ENCODE results near the gene PERM1. TPM values are rescaled to one million over a fixed set of nuclear protein-coding genes. Genes with fewer than 3 reads are reported as not detected.

PERM1 gene
- total and polyA plus RNA-seq, 2 of the 13 experiments (the other 11 are each of a cell fraction or from before 2014, with no cell fraction given): 0.04 to 0.29 TPM

DNA sequence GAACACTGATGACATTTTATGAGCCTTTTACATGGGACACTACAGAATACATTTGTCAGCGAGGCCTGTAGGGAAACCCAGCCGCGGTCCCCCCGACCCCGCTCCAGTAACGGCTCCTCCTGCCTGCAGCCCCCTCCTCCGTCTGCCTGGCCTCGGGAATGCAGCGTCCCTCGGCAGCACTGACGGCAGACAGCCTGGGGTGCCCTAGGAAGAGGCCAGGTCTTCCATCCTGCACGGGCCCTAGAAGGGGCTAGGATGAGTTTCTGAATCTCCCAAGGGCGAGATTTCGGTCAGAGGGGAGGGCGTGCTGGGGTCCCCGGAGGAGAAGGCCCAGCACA lies 49.8 kb downstream of the PERM1 start:
- Histone ChIP-seq H3K9me3 (ENCODE audit: low read length) (no peaks in the 10 kb centered on the region), H3K9ac (ENCODE audit: insufficient read depth, low read depth, low read length) (no peak overlapping the region), H3K4me1 (ENCODE audit: insufficient read depth, low read length) (no peaks in the 10 kb centered on the region), H3K27ac (ENCODE audit: extremely low read length, insufficient read depth, low read length) (no peak overlapping the region), H3K4me3 (replicated peaks in 1 of 3; ENCODE audit: insufficient read depth in 1 of 3, low read depth in 2 of 3, low read length in 3 of 3) (no peak overlapping the region), H3K4me2 (ENCODE audit: low read depth, low read length) (no peak overlapping the region), H2AFZ (ENCODE audit: low read length) (no peak overlapping the region), H3K36me3 (replicated peaks in 1 of 2; ENCODE audit: control insufficient read depth in 1 of 2, insufficient read depth in 2 of 2, low read length in 2 of 2) (no peaks in the 10 kb centered on the region), H4K20me1 (ENCODE audit: insufficient read depth, low read length) (no peaks in the 10 kb centered on the region), H3K79me2 (ENCODE audit: insufficient read depth, low read length) (no peaks in the 10 kb centered on the region), H3K27me3 (ENCODE audit: control insufficient read depth in 1 of 2, insufficient read depth in 2 of 2, low read length in 2 of 2) (peaks cover 34 to 87% of the 10 kb centered on the region in 2 experiments)
- BruUV-seq (replicated peaks): no TSS peak
- TF ChIP-seq DDIT3 (CRISPR knock-in tag; IDR thresholded peaks at IDR 0.05): no peak
- TF ChIP-seq NFE2 (CRISPR knock-in tag; IDR thresholded peaks at IDR 0.05): no peak
- TF ChIP-seq, protein P1, sequence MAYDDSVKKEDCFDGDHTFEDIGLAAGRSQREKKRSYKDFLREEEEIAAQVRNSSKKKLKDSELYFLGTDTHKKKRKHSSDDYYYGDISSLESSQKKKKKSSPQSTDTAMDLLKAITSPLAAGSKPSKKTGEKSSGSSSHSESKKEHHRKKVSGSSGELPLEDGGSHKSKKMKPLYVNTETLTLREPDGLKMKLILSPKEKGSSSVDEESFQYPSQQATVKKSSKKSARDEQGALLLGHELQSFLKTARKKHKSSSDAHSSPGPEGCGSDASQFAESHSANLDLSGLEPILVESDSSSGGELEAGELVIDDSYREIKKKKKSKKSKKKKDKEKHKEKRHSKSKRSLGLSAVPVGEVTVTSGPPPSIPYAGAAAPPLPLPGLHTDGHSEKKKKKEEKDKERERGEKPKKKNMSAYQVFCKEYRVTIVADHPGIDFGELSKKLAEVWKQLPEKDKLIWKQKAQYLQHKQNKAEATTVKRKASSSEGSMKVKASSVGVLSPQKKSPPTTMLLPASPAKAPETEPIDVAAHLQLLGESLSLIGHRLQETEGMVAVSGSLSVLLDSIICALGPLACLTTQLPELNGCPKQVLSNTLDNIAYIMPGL (CRISPR knock-in tag; IDR thresholded peaks at IDR 0.05; ENCODE audit: borderline replicate concordance in 1 of 2, low read depth in 1 of 2): no peak
- TF ChIP-seq ZNF510 (CRISPR knock-in tag; IDR thresholded peaks at IDR 0.05; ENCODE audit: low read depth): no peak
- no peak for TF ChIP-seq KLF9 (CRISPR knock-in tag; IDR thresholded peaks at IDR 0.05; ENCODE audit: low read depth)
- ChIA-PET POLR2A (no interaction called here), CTCF (ENCODE audit: low intra/inter-chr PET ratio, low total read pairs) (no interaction called here)
- no peak for FAIRE-seq
- in situ Hi-C loops (cut with HindIII; ENCODE audit: extremely low pct_ligation_motif_present, low pct_unique_long_range_greater_than_20kb): no loop called here
- DNase-seq (ENCODE audit: low spot score): no peak
- intact Hi-C loops (cut with micrococcal nuclease; ENCODE audit: unreplicated experiment): no loop called here
- WGBS (ENCODE audit: low lambda C conversion rate): 4% methylated on average over 12 of the region's 16 CpGs
- no peak for ATAC-seq

DNA sequence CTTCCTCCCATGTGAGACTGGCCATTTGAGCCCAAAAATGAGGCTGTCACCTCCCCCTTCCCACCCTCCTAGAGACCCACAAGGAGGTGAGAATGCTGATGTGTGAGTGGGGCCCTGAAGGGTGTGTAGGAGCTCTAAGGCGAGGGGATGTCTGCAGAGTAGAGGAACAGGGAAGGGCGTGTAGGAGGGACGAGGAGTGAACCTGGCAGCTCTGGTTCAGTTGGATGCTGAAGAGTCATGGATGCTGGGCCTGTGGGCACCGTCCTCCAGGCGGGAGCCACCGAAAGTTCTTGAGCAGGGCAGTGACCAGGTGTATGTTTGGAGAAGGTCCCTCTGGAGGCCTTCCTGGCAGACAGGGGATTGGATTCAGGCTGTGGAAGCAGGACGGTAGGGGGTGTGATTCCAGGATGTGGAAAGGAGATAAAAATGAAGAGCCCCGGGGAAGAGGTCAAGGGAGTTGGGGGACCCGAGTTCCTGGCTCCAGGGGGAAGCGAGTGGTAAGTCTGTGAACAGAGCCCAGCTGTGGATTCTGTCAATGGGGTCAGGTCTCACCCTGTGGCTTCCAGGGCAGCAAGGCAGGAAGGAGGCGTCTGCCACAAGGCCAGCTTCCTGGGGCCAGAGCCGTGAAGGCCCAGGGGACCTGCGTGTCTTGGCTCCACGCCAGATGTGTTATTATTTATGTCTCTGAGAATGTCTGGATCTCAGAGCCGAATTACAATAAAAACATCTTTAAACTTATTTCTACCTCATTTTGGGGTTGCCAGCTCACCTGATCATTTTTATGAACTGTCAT lies 50.3 kb downstream of the PERM1 start:
- no peaks in the 10 kb centered on the region for H3K79me2 ChIP-seq (ENCODE audit: insufficient read depth, low read length)
- H3K27me3 ChIP-seq (ENCODE audit: control insufficient read depth in 1 of 2, insufficient read depth in 2 of 2, low read length in 2 of 2): peaks cover 36 to 87% of the 10 kb centered on the region in 2 experiments
- WGBS (ENCODE audit: low lambda C conversion rate): 23% methylated on average over 11 of the region's 15 CpGs
- BruUV-seq (replicated peaks): no TSS peak
- no peaks in the 10 kb centered on the region for H4K20me1 ChIP-seq (ENCODE audit: insufficient read depth, low read length)
- H3K9ac ChIP-seq (ENCODE audit: insufficient read depth, low read depth, low read length): no peak overlapping the region
- in situ Hi-C loops (cut with HindIII; ENCODE audit: extremely low pct_ligation_motif_present, low pct_unique_long_range_greater_than_20kb): no loop called here
- no peak for DNase-seq (ENCODE audit: low spot score)
- no peak overlapping the region for H3K4me3 ChIP-seq (replicated peaks in 1 of 3; ENCODE audit: insufficient read depth in 1 of 3, low read depth in 2 of 3, low read length in 3 of 3)
- H3K9me3 ChIP-seq (ENCODE audit: low read length): no peaks in the 10 kb centered on the region
- peak; percentile 9; the same call in 2 of the 3 replicates for ATAC-seq
- ChIA-PET CTCF (ENCODE audit: low intra/inter-chr PET ratio, low total read pairs) (no interaction called here), POLR2A (no interaction called here)
- H3K4me2 ChIP-seq (ENCODE audit: low read depth, low read length): no peak overlapping the region
- no peaks in the 10 kb centered on the region for H3K36me3 ChIP-seq (replicated peaks in 1 of 2; ENCODE audit: control insufficient read depth in 1 of 2, insufficient read depth in 2 of 2, low read length in 2 of 2)
- intact Hi-C loops (cut with micrococcal nuclease; ENCODE audit: unreplicated experiment): no loop called here
- no peak overlapping the region for H2AFZ ChIP-seq (ENCODE audit: low read length)
- H3K4me1 ChIP-seq (ENCODE audit: insufficient read depth, low read length): no peaks in the 10 kb centered on the region
- no peak overlapping the region for H3K27ac ChIP-seq (ENCODE audit: extremely low read length, insufficient read depth, low read length)
- FAIRE-seq: no peak
- no peak for TF ChIP-seq ZNF460 (CRISPR knock-in tag; IDR thresholded peaks at IDR 0.05; ENCODE audit: borderline replicate concordance)
- TF ChIP-seq SP4 (CRISPR knock-in tag; IDR thresholded peaks at IDR 0.05): no peak
- TF ChIP-seq, protein P1 (CRISPR knock-in tag; IDR thresholded peaks at IDR 0.05; ENCODE audit: borderline replicate concordance in 1 of 2, low read depth in 1 of 2): no peak
- TF ChIP-seq FOXP1 (IDR thresholded peaks at IDR 0.05): no peak
- no peak for TF ChIP-seq FOXP1 (CRISPR knock-in tag; IDR thresholded peaks at IDR 0.05)
- no peak for TF ChIP-seq HNF1B (CRISPR knock-in tag; IDR thresholded peaks at IDR 0.05)
- TF ChIP-seq SRY (CRISPR knock-in tag; IDR thresholded peaks at IDR 0.05): no peak
- TF ChIP-seq ARNTL (CRISPR knock-in tag; IDR thresholded peaks at IDR 0.05): no peak
- no peak for TF ChIP-seq ZBTB20 (CRISPR knock-in tag; IDR thresholded peaks at IDR 0.05; ENCODE audit: borderline replicate concordance, low read depth)
